Measurements from ENCODE around the gene RASSF5.
"Not testable (repeated sequence)": the region's sequence is repeated elsewhere in the genome, so short reads cannot be mapped to it uniquely, and the experiment has no call there.

The RASSF5 gene

GRCh38 chr1:206477581-206478380, 29.6 kb upstream of the RASSF5 start:
- no peak for DNase-seq

- DNase-seq: no peak
These were observed 28.6 kb upstream of the RASSF5 start for GRCh38 chr1:206478746-206479145.

GRCh38 chr1:206479183-206480125, 27.9 kb upstream of the RASSF5 start:
- DNase-seq: peak; percentile 39 to 62

GRCh38 chr1:206480211-206480610, 27.1 kb upstream of the RASSF5 start:
- no peak for DNase-seq

GRCh38 chr1:206482611-206483010, 24.7 kb upstream of the RASSF5 start:
- DNase-seq: no peak

GRCh38 chr1:206483864-206484263, 23.5 kb upstream of the RASSF5 start:
- not testable (repeated sequence) for DNase-seq

GRCh38 chr1:206484901-206485300, 22.4 kb upstream of the RASSF5 start:
- DNase-seq: no peak

GRCh38 chr1:206486995-206487788, 20.1 kb upstream of the RASSF5 start:
- DNase-seq: no peak

GRCh38 chr1:206487970-206488369, 19.4 kb upstream of the RASSF5 start:
- no peak for DNase-seq

- no peak for DNase-seq
These were observed 18.9 kb upstream of the RASSF5 start for GRCh38 chr1:206488466-206488865.

GRCh38 chr1:206489980-206490770, 17.2 kb upstream of the RASSF5 start:
- peak; percentile 44 to 68 for DNase-seq

GRCh38 chr1:206490771-206491405, 16.4 kb upstream of the RASSF5 start:
- DNase-seq: no peak

GRCh38 chr1:206491616-206492015, 15.7 kb upstream of the RASSF5 start:
- no peak for DNase-seq

GRCh38 chr1:206492589-206492988, 14.7 kb upstream of the RASSF5 start:
- DNase-seq: no peak

GRCh38 chr1:206493279-206493678, 14.1 kb upstream of the RASSF5 start:
- no peak for DNase-seq

GRCh38 chr1:206495011-206495461, 12.3 kb upstream of the RASSF5 start:
- no peak for DNase-seq

GRCh38 chr1:206495493-206496046, 11.8 kb upstream of the RASSF5 start:
- no peak for DNase-seq

GRCh38 chr1:206496131-206496793, 11.1 kb upstream of the RASSF5 start:
- DNase-seq: no peak

- DNase-seq: no peak
These were observed 10.0 kb upstream of the RASSF5 start for GRCh38 chr1:206497363-206497762.

GRCh38 chr1:206497774-206498173, 9.6 kb upstream of the RASSF5 start:
- DNase-seq: no peak

GRCh38 chr1:206498685-206499084, 8.6 kb upstream of the RASSF5 start:
- DNase-seq: no peak

Measured in NCI-H1930 (cell line).